ENCODE results near the gene MMP15. TPM values are rescaled to one million over a fixed set of nuclear protein-coding genes. Genes with fewer than 3 reads are reported as not detected.

MMP15 gene
- total and polyA plus RNA-seq, 11 donors = 22.1 to 84.7 (median 60.8) TPM

DNA sequence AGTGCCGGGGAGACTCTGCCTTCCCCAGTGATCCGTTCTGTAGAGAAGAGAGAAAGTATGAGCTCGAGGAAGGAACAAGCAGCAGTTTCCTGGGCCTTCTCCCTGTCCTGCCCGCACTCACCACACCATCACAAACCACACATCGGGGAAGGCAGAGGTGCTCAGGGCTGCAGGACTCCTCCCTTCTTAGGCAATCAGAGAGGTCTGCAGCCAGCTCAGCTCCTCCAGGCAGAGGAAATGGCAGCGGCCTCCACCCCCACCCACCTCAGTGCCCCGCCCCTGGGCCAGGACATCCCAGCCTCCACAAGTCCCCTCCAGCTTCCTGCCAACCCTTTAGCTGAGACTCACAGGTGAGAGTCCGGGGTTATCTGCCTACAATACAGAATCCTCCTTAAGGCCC, 27.1 kb upstream of the MMP15 start:
- H3K36me3 ChIP-seq = peaks cover 0 to 61% (median 43%) of the 10 kb centered on the region in 9 donors
- intact Hi-C loops (cut with DNase I) = loop anchor here in 5 of 10 donors (2.0 to 10.0 kb wide), 4 partner anchors 100 to 421 kb away; no protein-coding TSS in a partner anchor
- 69 to 78% (median 75%) methylated on average over 8 of the region's 8 CpGs for WGBS, 4 donors
- peak overlapping the region in 1 of 12 donors; percentile 69 for H3K27ac ChIP-seq
- no peak for ATAC-seq
- H3K27me3 ChIP-seq = no peaks in the 10 kb centered on the region
- H3K4me1 ChIP-seq = peaks cover 3 to 62% (median 32%) of the 10 kb centered on the region in 12 donors
- no peaks in the 10 kb centered on the region for H3K9me3 ChIP-seq
- DNase-seq = peak in 2 of 5 donors; percentile 57 to 64
- TF ChIP-seq POLR2A (IDR thresholded peaks at IDR 0.05) = no peak
- TF ChIP-seq, protein P1, sequence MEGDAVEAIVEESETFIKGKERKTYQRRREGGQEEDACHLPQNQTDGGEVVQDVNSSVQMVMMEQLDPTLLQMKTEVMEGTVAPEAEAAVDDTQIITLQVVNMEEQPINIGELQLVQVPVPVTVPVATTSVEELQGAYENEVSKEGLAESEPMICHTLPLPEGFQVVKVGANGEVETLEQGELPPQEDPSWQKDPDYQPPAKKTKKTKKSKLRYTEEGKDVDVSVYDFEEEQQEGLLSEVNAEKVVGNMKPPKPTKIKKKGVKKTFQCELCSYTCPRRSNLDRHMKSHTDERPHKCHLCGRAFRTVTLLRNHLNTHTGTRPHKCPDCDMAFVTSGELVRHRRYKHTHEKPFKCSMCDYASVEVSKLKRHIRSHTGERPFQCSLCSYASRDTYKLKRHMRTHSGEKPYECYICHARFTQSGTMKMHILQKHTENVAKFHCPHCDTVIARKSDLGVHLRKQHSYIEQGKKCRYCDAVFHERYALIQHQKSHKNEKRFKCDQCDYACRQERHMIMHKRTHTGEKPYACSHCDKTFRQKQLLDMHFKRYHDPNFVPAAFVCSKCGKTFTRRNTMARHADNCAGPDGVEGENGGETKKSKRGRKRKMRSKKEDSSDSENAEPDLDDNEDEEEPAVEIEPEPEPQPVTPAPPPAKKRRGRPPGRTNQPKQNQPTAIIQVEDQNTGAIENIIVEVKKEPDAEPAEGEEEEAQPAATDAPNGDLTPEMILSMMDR (IDR thresholded peaks at IDR 0.05) = no peak
- peak overlapping the region in 1 of 12 donors; percentile 4 for H3K4me3 ChIP-seq

DNA sequence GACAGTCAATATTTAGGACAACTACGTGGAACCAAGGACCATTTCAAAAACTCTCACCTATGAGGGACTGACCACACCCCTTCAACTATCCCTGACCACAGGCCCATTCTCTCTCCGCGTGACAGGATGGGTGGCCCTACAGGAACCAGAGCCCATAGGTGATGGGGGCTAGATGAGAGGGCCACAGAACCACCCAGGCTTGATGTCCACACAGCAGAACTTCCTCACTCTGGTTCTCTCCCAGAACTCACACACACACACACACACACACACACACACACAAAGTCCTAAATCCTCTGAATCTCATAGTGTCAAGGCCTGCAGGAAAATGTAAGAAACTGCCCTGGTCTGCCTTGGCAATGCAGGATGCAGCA, 26.6 kb upstream of the MMP15 start:
- H3K4me3 ChIP-seq = peak overlapping the region in 4 of 12 donors; percentile 75 to 84 (median 78)
- peaks cover 0 to 60% (median 41%) of the 10 kb centered on the region in 9 donors for H3K36me3 ChIP-seq
- peaks cover 3 to 59% (median 32%) of the 10 kb centered on the region in 12 donors for H3K4me1 ChIP-seq

DNA sequence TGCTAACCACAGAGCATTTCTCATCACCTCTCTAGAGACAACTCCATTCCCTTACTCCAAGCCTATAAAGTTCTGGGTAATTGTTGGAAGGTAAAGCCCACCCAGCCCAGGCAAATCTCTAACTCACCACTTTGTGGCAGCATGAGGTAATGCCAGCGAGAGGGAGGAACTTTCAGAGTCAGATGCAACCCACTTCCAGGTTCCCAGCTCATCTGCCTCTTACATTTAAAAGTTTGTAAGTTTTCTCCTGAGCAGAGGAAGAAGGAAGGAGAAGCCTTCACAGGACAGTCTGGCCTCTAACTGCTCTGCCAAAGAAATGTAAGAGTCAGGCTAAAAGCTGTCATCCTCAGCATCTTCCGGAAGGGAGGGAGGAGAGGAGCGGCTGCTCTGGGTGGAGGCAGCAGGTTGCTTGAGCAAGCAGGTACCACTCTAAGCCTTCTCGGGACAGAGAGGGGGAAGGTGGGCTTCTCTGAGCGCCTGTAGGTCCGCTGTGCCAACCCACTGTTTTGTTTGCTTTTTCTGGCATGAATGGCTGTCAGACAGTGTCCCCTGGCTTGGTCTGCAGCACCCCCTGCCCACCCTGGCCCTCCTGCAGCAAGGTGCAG, 26.1 kb upstream of the MMP15 start:
- WGBS, 4 donors = 19 to 22% (median 21%) methylated on average over 6 of the region's 6 CpGs
- Histone ChIP-seq H3K27ac (peak overlapping the region; percentile 66 to 99 (median 92)), H3K4me3 (peak overlapping the region; percentile 27 to 89 (median 76)), H3K9me3 (no peaks in the 10 kb centered on the region), H3K27me3 (no peaks in the 10 kb centered on the region), H3K4me1 (peaks cover 3 to 54% (median 31%) of the 10 kb centered on the region in 12 donors), H3K36me3 (peaks cover 0 to 61% (median 37%) of the 10 kb centered on the region in 9 donors)
- intact Hi-C loops (cut with DNase I) = loop anchor here in 5 of 10 donors (2.0 to 10.0 kb wide), 4 partner anchors 101 to 422 kb away; no protein-coding TSS in a partner anchor
- no peak for DNase-seq
- TF ChIP-seq POLR2A (IDR thresholded peaks at IDR 0.05) = no peak
- TF ChIP-seq, protein P1 (IDR thresholded peaks at IDR 0.05) = no peak
- no peak for ATAC-seq

More for the DNA sequence above, 26.6 kb upstream of the MMP15 start:
- no peaks in the 10 kb centered on the region for H3K27me3 ChIP-seq
- ATAC-seq (no peak), DNase-seq (no peak)
- peak overlapping the region in 2 of 12 donors; percentile 96 to 97 for H3K27ac ChIP-seq
- TF ChIP-seq, protein P1 (IDR thresholded peaks at IDR 0.05) = no peak
- TF ChIP-seq POLR2A (IDR thresholded peaks at IDR 0.05) = no peak
- WGBS, 4 donors = 71 to 96% (median 79%) methylated on average over 3 of the region's 3 CpGs
- no peaks in the 10 kb centered on the region for H3K9me3 ChIP-seq
- intact Hi-C loops (cut with DNase I) = loop anchor here in 5 of 10 donors (2.0 to 10.0 kb wide), 4 partner anchors 100 to 422 kb away; no protein-coding TSS in a partner anchor

DNA sequence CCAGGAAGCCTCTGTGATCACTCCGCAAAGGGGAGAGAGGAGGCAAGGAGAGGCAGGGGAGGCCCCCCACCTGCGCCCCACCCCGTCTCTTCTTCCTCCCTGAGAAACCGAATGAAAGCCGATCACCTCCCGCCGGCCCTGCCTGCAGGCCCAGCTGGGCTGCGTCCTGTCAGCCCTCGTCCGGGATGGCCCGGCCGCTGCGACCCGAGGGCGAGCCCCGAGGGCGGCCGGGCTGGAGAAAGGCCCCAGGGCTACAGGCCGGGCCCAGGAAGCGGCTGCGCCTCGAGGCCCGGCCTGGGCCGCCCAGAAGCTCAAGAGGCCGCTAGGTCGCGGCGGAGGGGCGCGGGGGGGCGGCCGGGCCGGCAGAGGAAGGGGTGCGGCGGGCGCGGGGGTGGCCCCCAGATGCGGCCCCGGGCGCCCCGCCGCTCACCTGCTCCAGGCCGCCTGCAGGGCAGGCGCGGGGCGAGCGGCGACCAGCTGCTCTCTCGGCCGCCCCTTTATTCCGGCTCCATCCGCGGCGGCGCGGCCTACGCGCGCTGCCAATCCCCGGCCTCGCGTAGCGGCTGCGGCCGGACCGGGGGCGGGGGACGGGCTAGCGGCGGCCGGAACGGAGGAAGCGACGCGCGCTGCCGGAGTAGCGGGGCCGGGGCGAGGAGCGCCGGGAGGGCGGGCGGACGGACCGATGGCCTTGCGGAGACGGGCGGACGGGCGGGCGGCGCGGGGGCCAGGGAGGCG, 25.4 kb upstream of the MMP15 start, which contains the start of gene ZNF319:
ZNF319 (minus strand) TSS at position 702 of the 735 bp plus-strand sequence. CDS start 2,407 bp downstream, outside the sequence.
- peaks cover 0 to 53% (median 32%) of the 10 kb centered on the region in 12 donors for H3K4me1 ChIP-seq
- intact Hi-C loops (cut with DNase I) = loop anchor here (2.0 to 10.0 kb wide), 10 partner anchors 99 to 425 kb away; partner anchors contain the start of genes KATNB1 (in 2 of the 10) and KIFC3 (in 2 of the 10)
- ATAC-seq = peak in 2 of 4 donors; percentile 1 to 2

More for the DNA sequence above, 25.4 kb upstream of the MMP15 start, which contains the start of gene ZNF319:
- peak within 1 kb of the TSS; percentile 27 to 89 (median 76) for H3K4me3 ChIP-seq
- 0 to 3% (median 1%) methylated on average over 7 to 95 of the region's 95 CpGs for WGBS, 4 donors
- peaks cover 0 to 58% (median 34%) of the 10 kb centered on the region in 9 donors for H3K36me3 ChIP-seq
- TF ChIP-seq, protein P1 (IDR thresholded peaks at IDR 0.05) = no peak
- peak in 1 of 2 donors; percentile 36 for TF ChIP-seq POLR2A (IDR thresholded peaks at IDR 0.05)
- H3K9me3 ChIP-seq = no peaks in the 10 kb centered on the region
- no peaks in the 10 kb centered on the region for H3K27me3 ChIP-seq
- peak in 1 of 5 donors; percentile 46 for DNase-seq
- peak within 1 kb of the TSS; percentile 66 to 99 (median 92) for H3K27ac ChIP-seq

Measured in heart left ventricle (tissue), 16 donors.